ENCODE measurements around the gene GRPEL1. TPM values are rescaled to one million over a fixed set of nuclear protein-coding genes. Genes with fewer than 3 reads are reported as not detected.

Gene GRPEL1
- total RNA-seq, 6 experiments from 2014 or later: 30.0 to 49.2 (median 45.3) TPM

GRCh38 chr4:7027913-7028312 is 40.0 kb downstream of the GRPEL1 start:
- peaks cover 0 to 16% (median 6%) of the 10 kb centered on the region in 4 donors for H3K4me1 ChIP-seq
- no peaks in the 10 kb centered on the region for H3K27me3 ChIP-seq
- TF ChIP-seq, protein P1, sequence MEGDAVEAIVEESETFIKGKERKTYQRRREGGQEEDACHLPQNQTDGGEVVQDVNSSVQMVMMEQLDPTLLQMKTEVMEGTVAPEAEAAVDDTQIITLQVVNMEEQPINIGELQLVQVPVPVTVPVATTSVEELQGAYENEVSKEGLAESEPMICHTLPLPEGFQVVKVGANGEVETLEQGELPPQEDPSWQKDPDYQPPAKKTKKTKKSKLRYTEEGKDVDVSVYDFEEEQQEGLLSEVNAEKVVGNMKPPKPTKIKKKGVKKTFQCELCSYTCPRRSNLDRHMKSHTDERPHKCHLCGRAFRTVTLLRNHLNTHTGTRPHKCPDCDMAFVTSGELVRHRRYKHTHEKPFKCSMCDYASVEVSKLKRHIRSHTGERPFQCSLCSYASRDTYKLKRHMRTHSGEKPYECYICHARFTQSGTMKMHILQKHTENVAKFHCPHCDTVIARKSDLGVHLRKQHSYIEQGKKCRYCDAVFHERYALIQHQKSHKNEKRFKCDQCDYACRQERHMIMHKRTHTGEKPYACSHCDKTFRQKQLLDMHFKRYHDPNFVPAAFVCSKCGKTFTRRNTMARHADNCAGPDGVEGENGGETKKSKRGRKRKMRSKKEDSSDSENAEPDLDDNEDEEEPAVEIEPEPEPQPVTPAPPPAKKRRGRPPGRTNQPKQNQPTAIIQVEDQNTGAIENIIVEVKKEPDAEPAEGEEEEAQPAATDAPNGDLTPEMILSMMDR (IDR thresholded peaks at IDR 0.05): no peak
- TF ChIP-seq POLR2A (IDR thresholded peaks at IDR 0.05): no peak
- H3K4me3 ChIP-seq: no peak overlapping the region
- H3K36me3 ChIP-seq: peaks cover 8 to 56% (median 19%) of the 10 kb centered on the region in 4 donors
- no peak overlapping the region for H3K27ac ChIP-seq
- DNase-seq (no peak), ATAC-seq (no peak)
- H3K9me3 ChIP-seq: no peaks in the 10 kb centered on the region
- intact Hi-C loops (cut with DNase I): no loop called here
- 68% methylated on average over 5 of the region's 5 CpGs for WGBS (ENCODE audit: insufficient coverage, low coverage, low lambda C conversion rate, missing lambda C conversion rate)

- no peak for DNase-seq
- Histone ChIP-seq H3K27me3 (no peaks in the 10 kb centered on the region), H3K36me3 (peaks cover 8 to 61% (median 19%) of the 10 kb centered on the region in 4 donors), H3K27ac (no peak overlapping the region), H3K9me3 (no peaks in the 10 kb centered on the region), H3K4me3 (no peak overlapping the region), H3K4me1 (peaks cover 0 to 16% (median 6%) of the 10 kb centered on the region in 4 donors)
- TF ChIP-seq POLR2A (IDR thresholded peaks at IDR 0.05): no peak
- TF ChIP-seq, protein P1 (IDR thresholded peaks at IDR 0.05): no peak
- 95% methylated on average over 7 of the region's 7 CpGs for WGBS (ENCODE audit: insufficient coverage, low coverage, low lambda C conversion rate, missing lambda C conversion rate)
- no peak for ATAC-seq
- intact Hi-C loops (cut with DNase I): no loop called here
Observed at GRCh38 chr4:7027284-7027683, 40.6 kb downstream of the GRPEL1 start.

DNA sequence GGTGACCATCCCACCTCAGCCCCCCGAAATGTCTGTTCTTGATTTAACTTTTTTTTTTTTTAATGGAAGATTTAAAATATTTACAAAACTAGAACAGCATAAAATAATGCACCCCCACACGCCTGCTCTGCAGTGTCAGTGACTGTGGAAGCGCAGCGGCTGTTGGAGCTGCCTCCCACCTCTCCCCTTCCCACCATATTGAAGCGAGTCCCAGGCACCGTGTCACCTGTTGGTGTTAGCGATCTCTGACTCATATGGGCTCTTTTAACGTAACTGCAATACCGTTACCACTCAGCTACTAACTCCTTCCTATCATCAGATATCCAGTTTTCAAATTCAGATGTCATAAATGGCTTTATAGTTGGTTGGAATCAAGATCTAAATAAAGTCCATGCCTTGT is 41.8 kb downstream of the GRPEL1 start:
- DNase-seq (no peak), ATAC-seq (no peak)
- Histone ChIP-seq H3K9me3 (no peaks in the 10 kb centered on the region), H3K4me3 (no peak overlapping the region), H3K4me1 (peaks cover 0 to 16% (median 6%) of the 10 kb centered on the region in 4 donors), H3K36me3 (peaks cover 4 to 54% (median 15%) of the 10 kb centered on the region in 4 donors), H3K27me3 (no peaks in the 10 kb centered on the region), H3K27ac (no peak overlapping the region)
- intact Hi-C loops (cut with DNase I): no loop called here
- no peak for TF ChIP-seq POLR2A (IDR thresholded peaks at IDR 0.05)
- TF ChIP-seq, protein P1 (IDR thresholded peaks at IDR 0.05): no peak
- 98% methylated on average over 4 of the region's 9 CpGs for WGBS (ENCODE audit: insufficient coverage, low coverage, low lambda C conversion rate, missing lambda C conversion rate)

- H3K4me1 ChIP-seq: peaks cover 0 to 16% (median 6%) of the 10 kb centered on the region in 4 donors
- no peaks in the 10 kb centered on the region for H3K27me3 ChIP-seq
- no peak for TF ChIP-seq POLR2A (IDR thresholded peaks at IDR 0.05)
- TF ChIP-seq, protein P1 (IDR thresholded peaks at IDR 0.05): no peak
- no peak for ATAC-seq
- 88% methylated on average over 13 of the region's 28 CpGs for WGBS (ENCODE audit: insufficient coverage, low coverage, low lambda C conversion rate, missing lambda C conversion rate)
- H3K27ac ChIP-seq: no peak overlapping the region
- intact Hi-C loops (cut with DNase I): no loop called here
- no peak overlapping the region for H3K4me3 ChIP-seq
- peaks cover 0 to 52% (median 7%) of the 10 kb centered on the region in 4 donors for H3K36me3 ChIP-seq
- peak in 1 of 3 donors; percentile 46 for DNase-seq
- H3K9me3 ChIP-seq: no peaks in the 10 kb centered on the region
Observed at GRCh38 chr4:7025040-7025602, 42.7 kb downstream of the GRPEL1 start.
